Activated CD4-positive, alpha-beta T cell treated with anti-CD3 and anti-CD28 coated beads, Interleukin-2, Interleukin-6, amounts not matched to agents 100 ng/mL and 50 ng/mL, durations not matched to agents 16 hours and 8 hours (primary cell): ENCODE measurements around the gene DOCK3.

Source experiments
- DNase-seq: peaks from one replicate; pipeline ENCODE4 v3.0.0-alpha.2; 2020

DOCK3 gene, protein sequence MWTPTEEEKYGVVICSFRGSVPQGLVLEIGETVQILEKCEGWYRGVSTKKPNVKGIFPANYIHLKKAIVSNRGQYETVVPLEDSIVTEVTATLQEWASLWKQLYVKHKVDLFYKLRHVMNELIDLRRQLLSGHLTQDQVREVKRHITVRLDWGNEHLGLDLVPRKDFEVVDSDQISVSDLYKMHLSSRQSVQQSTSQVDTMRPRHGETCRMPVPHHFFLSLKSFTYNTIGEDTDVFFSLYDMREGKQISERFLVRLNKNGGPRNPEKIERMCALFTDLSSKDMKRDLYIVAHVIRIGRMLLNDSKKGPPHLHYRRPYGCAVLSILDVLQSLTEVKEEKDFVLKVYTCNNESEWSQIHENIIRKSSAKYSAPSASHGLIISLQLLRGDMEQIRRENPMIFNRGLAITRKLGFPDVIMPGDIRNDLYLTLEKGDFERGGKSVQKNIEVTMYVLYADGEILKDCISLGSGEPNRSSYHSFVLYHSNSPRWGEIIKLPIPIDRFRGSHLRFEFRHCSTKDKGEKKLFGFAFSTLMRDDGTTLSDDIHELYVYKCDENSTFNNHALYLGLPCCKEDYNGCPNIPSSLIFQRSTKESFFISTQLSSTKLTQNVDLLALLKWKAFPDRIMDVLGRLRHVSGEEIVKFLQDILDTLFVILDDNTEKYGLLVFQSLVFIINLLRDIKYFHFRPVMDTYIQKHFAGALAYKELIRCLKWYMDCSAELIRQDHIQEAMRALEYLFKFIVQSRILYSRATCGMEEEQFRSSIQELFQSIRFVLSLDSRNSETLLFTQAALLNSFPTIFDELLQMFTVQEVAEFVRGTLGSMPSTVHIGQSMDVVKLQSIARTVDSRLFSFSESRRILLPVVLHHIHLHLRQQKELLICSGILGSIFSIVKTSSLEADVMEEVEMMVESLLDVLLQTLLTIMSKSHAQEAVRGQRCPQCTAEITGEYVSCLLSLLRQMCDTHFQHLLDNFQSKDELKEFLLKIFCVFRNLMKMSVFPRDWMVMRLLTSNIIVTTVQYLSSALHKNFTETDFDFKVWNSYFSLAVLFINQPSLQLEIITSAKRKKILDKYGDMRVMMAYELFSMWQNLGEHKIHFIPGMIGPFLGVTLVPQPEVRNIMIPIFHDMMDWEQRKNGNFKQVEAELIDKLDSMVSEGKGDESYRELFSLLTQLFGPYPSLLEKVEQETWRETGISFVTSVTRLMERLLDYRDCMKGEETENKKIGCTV (N-terminal part only)

DNA sequence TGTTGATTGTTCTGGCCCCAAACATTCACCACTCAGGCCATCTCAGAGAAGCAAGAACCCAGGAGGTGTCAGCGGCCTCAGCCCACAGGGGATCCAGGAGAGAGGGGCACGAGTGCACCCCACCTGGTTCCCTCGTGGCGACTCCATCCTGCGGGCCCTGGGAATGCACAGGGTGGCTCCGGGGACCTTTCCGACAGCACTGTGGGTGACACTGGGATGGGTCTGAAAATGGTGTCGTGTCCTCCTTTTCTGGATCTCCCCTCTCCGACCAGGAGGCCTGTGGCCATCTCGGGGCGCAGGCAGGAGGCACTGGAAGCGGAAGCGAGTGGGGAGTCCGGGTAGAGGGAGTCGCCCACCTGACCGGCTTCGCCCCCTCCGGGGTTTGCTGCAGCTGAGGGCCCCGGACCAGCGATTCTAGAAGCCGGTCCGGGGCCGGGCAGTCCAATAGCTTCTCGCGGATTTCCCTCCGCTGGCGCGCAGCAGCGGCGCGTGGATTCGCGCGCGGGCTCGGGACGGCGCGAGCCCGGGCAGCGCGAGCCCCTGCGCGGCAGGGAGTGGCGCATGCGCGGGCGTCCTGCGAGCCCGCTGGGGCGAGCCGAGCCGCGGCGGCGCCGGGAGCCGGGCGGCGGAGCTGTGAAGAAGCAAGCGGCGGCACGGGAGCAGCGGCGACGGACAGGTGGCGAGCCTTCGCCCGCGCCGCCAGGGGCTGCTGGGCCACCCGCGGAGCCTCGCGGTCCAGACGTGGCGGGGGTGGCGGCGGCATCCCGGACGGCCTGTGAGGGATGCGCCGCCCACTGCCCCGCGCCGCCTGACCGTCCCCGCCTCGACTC lies at the start of gene DOCK3:
TSS of gene DOCK3 (plus strand) at position 579 of the 830 bp plus-strand sequence. CDS start 337 bp downstream, outside the sequence.
- DNase-seq: peak; percentile 67

DNA sequence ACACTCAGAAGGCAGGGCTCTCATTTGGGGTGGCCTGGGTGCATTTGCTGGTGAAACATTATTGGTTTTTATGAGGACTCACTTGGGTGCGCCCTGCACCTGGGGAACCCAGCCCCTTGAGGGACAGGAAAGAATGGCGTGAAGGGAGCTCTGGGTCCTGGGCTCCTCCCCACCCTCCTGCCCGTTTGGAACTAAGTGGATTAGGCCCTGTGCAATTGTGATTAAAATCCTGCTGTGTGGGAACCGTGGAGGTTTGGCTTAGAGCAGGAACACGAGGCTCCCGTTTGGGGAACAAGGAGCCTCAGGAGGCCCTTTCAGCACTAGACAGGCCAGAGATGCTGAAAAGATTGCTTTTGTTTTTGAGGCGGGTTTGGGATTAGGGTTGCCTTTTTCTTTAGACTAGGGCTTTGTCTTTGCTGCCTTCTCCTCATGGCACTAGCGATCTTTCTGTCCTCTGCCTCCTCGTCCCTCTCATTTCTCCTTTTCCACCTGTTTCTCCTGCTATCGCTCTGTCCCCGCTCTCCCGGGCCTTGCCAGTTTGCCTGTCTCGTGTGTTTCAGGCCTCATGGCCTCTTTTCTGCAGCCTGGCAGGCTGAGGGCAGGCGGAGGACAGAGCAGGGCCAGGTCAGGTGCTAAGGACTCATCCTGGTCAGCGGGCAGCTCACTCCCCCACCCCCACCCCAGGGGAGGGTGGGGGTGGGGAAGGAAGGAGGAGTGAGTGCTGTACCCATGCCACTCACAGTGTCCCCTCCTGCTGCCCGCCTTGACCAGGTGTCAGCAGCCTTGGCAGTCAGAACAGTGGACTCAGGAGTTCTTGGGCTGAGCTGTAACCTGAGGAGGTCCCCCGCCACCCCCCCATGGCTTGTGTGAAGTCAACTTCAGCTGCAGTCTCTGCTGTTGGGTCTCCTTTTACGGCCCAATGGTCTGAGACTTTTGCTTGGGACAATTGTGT lies 49.2 kb upstream of the DOCK3 start:
- no peak for DNase-seq

DNA sequence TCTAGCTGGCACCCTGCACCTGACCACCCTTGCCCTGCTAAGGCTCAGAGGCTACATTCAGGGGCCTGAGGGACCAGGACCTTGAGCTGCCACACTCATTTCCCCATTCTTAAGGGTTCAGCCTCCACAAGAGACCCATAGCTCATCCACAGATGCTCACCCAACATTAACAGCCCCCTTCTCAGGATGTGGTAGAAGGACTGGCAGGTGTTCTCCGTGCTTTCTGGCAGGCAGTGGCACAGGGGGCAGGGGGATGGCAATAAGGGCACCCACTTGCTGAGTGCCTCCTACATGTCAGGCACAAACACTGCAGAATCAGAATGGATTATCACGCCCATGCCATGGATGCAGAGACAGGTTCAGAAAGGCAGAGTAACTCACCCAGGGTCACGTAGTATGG lies 48.3 kb upstream of the DOCK3 start:
- no peak for DNase-seq

DNA sequence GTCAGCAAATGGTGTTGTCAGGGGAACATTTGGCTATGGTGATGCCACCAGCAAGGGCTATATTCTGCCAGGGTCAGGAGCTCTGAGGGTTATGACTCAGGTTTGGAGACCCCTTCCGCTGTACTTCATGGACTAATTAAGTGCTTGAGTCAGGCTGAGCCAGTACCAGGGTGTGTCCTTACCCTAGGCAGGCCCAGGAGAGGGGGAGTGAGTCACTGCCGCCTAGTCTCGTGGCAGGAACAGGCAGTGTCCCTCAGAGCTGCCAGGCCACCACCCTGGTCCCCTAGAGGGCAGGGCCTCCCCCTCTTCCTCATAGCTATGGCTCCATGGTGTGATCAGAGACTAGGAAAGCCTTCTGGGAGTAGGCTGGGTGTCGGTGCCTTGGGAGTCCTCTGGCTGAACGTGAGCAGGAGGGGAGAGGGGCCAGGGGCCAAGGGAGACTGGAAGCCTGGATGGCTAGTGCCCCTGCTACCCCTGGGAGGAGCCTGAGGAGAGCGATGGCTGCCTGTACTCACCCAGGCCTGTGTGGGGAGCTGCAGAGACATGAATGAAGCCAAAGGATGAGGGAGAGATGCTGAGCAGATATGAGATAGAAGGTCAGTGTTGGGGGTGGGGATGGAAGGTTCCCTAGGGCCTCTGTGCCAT lies 47.2 kb upstream of the DOCK3 start:
- DNase-seq: peak; percentile 37

DNA sequence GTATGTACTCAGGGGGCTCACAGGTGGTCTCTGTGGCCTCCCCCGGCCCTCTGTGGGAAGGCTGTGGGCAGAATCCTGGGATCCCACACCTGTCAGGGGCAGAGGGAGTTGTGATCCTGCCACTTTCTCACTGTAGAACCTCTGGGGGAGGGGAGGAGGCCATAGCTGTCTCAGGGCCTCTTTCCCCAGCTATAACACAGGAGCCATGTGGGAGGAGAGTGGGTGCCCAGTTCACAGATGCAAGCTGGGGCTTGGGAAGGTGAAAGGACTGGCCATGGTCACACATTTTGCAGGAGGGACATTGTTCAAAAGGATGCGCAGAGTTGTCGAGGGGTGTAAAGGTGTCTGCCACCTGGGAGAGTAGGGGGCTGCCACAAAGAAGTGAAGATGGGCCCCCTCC lies 46.1 kb upstream of the DOCK3 start:
- no peak for DNase-seq

DNA sequence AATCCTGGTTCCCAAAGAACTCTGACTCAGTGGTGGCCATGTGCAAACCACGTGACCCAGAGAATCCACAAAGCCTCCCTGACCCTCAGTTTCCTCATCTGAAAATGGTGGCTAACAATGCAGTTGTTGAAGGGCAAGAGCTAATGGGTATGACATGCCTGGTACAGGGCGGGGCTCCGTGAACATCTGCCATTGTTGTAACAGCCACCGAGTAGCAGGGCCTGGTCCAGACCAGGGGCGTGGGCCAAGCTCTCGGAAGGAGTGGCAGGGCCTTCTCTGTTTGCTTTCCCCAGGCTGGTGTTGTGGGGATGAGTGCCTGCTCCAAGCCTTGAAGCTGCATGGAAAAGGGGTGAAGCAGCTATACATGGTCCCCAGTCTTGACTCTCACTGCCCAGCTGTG lies 44.3 kb upstream of the DOCK3 start:
- no peak for DNase-seq

DNA sequence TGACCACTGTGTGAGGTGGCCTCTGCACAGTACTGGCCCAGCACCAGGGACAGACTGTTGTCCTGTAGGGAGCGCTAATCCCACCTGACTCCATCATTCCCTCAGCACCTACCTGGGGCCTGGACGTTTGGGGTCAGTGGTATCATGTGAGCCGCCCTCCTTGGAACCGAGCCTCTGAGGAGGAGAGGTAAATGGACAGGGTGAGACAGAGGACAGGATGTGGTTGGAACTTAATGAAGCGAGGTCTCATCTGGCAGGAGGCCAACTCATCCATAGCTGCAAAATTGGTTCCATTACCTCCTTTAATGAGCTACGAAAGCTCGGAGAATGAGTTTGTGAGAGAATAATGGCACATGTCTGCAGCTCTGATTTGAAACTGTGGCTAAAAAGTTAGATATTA lies 43.9 kb upstream of the DOCK3 start:
- no peak for DNase-seq

DNA sequence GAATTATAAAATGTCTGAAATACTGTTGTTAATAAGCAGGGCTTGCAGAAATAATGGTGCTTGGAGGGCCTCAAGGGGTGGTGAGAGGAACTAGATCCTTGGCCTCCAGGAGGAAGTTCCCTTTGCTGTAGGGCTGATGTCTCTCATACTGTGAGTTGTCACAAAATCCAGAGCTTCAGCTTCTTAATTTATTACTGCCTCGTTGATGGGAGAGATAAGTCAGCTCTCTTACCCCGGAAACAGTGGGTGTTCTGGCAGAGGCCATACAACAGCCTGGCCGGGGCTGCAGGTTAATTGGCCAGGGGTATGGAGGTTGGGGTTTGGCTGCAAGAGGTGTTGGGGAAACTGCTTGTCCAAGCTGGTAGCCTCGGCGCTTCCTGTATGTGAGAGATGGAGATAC lies 42.3 kb upstream of the DOCK3 start:
- peak; percentile 55 for DNase-seq

DNA sequence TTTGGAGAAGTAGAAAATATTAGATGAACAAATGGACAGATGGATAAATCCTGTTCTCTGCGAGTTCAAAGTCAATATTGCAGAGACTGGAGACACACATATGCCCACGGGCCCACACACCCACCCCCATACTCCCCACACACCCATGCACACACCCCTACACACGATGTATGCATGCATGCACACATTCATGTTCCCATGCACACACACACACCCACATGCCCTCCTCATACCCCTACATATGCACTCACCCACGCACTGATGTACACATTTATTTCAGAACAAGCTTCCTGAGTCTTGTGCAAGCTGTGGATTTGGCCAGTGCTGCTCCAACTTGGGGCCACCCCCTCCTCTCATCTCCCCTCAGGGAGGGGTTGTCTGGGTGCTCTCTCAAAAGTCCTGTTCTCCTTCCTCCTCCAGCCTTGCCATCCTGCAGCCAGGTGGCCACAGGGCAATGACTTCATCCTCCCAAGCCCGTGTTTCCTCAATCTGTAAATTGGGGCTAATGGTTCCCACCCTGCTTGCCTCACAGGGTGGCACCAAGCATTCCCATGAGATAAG lies 41.4 kb upstream of the DOCK3 start:
- no peak for DNase-seq

DNA sequence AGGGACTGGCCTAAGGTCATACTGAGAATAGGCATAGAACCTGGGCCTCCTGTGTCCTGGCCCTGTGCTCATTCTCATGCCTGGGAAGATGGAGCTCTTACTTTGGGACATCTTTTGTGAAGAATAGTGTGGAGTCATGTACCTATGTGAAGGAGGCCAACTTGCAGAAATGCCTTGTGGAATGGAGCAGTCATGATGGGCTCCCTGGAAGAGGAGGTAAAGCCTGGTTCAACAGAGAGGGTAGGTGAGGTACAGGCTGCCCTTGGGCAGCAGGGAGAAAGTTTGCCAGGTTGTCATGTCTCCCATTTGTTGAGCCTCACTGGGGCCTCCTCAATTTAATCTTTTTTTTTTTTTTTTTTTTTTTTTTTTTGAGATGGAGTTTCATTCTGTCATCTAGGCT lies 39.7 kb upstream of the DOCK3 start:
- DNase-seq: no peak

DNA sequence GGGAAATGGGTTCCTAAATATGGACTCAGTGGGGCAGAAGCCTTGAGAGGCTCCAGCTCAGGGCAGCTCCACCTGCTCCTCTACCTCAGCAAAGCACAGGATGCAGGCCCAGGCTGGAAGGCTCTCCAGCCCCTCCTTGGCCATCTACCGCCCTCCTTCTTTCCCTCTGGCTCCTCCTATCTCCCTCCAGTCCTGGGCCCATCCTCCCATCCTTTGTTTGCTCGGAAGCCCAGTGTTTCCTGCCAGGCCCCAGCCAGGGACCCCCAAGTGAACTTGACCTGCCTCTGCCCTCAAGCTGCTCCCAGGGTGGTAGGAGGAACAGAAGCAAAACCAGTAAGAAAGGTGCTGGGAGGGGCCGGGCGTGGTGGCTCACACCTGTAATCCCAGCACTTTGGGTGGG lies 37.7 kb upstream of the DOCK3 start:
- DNase-seq: no peak

DNA sequence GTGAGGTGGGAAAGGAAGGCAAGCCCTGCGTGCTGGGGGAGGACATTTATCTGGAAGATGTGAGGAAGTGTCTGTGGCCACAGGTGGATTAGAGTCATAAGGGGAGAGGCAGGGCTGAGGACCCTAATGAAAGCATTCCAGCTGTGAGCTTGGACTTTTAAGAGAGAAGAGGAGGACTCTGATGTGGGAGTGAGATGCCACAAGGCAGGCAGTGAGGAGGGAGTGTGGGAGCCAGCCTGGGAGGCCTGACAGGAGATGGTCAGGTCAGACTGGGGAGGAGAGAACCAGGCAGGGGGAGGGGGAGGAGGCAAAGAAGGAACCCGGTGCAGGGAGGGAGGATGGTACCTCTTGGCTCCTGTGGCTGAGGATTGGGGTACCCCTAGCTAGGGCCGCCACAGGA lies 36.8 kb upstream of the DOCK3 start:
- DNase-seq: no peak

DNA sequence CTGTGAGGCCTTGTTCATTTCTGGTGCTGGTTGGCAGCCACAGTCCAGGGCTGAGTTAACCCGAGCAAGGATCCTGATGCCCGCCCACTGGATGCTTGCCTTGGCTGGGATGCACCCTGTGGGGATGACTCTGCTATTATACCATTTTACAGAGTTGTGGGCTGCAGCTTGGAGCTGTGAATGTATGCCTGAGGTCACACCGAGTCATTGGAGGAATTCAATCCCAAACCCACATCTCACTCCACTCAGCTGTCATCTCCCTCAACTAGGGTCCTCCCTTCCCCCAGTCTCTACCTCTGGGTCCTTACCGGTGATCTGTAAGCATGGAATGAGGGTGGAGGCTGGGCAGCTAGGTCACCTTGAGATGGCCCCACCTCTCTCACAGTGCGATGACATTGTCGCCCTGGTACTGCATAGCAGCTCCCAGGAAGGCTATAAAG lies 35.7 kb upstream of the DOCK3 start:
- no peak for DNase-seq

DNA sequence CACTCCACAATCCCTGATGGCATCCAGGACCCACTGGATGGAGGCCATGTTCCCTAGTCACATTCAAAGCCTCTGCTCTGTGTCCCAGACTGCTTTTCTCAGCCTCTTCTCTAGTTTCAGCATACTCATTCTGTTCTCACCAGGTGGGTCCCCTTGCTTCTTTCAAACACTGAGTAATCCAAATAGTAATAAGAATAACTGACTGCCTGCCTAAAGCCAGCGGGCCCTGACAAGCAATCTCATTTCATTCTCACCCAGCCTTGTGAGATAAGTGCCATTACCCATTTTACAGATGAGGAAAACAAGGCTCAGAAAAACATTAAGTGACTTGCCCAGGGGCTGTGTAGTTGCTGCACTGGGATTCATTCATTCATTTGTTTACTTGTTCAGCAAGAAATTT lies 32.3 kb upstream of the DOCK3 start:
- peak; percentile 35 for DNase-seq

DNA sequence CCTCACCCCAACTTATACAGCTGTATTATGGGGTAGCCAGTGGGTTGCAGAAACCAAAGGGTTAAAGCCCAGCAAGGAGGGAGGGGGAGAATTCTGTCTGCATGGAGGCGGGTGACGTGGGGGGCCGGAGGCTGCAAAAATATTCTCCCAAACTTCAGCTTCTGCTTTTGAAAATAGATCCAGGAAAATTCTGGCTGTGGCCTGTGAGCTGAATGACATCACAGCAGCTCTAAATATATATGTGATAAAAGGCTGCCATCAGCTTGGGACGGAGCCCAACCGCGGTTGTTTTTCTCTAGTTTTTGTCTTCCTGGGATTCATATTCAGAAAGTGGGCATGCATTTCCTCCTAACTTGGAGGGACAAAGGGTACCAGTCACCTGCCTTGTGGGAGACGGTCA lies 30.2 kb upstream of the DOCK3 start:
- no peak for DNase-seq

DNA sequence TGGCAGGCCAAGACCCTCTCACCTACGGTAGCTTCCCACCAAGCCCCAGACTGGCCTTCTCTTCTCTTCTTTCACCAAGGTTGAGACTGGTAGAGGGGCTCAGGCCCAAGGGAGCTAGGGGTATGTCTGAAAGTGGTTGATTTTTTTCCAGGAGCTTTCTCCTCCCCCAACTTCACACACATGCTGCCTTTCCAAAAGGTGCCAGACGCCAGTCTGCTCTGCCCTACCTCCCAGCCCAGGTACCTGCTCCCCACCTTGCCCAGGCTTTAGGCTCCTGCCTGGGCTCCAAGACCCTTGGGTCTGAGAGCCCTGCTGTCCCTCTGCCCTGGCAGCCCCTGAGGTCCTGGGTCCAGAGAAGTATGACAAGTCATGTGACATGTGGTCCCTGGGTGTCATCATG lies 29.3 kb upstream of the DOCK3 start:
- no peak for DNase-seq

DNA sequence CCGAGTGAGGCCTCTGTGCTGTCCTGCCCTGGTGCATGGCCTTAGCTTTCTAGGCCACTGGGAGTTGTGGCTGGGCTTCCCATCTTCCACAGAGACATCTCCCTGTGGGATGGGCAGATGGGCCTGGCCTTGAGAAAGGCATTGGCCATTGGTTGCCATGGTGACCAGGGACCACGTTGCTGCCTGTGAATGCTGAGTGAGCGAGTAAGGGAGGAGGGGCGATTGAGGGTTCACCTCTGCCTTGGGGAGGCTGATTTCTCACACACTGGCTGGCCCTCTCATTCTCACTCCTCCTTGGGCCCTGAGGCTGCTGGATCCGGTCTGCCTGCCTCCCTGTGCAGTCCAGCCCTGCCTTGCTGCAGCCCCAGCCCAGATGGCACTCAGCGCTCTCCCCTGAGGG lies 26.4 kb upstream of the DOCK3 start:
- DNase-seq: no peak

DNA sequence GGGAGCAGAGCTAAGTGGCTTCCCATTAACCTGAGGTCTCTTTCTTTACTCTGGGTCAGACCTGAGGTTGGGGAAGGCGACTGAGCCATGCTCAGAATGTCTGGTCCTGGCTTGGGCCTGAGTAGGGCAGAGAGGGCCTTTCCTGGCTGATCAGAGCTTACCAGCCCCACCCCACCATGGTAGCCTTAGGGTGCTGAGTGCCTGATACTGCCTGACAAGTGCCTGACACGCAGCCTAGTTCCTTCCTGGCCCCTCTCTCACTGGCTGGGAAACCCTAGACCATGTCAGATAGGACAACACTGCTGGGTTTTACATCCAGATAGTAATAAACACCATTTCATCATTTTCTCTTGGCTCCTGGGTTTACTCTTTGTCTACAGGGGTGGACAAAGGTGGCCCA lies 25.8 kb upstream of the DOCK3 start:
- DNase-seq: no peak

DNA sequence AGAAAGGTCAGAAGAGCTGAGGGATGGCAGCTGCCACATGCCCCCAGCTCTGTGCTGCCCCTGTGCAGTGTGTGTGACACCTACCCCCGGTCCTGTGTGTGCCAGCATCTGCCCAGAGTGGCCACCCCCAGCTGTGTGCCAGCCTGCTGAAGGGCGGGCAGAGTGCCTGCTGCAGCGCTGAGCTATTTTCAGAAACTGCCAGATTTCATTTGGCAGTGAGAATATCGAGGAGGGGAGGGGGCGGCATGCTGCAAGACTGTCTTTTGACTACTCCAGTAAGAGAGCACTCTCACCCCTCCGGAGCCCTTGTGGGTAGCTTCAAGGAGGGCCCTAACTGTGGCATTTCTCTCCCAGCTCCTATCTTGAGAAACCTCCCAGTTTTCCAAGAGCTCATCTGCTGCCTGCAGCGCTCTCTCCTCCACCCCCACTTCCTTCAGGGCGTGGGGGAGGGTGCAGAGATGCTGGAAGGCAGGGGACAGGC lies 25.2 kb upstream of the DOCK3 start:
- DNase-seq: no peak

DNA sequence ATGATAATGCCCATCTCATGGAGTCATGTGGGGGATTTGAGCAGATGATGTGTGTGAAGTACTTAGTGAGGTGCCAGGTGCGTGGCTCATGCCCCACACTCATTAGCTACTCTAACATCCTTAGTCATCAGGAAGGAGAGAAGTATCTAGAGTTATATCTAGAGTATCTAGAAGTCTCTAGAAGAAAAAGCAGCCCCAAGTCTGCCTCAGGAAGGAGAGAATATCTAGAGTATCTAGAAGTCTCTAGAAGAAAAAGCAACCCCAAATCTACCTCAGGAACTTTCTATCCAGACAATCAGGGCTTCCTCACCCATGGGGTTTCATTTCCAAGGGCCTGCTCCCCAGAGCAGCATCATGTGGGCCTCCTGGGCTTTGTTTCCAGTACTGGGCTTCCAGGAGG lies 24.7 kb upstream of the DOCK3 start:
- DNase-seq: no peak
